Thymus (tissue), 11 donors: Measurements from ENCODE around the gene SCIMP. TPM values are rescaled to one million over a fixed set of nuclear protein-coding genes. Genes with fewer than 3 reads are reported as not detected.
"Not testable (repeated sequence)": the region's sequence is repeated elsewhere in the genome, so short reads cannot be mapped to it uniquely, and the experiment has no call there.

Experiments used
- DNase-seq, 9 donors: peaks; one replicate each; pipeline ENCODE4 v3.0.0-alpha.2; 2013; ENCODE audit warnings: low spot score in 9 of 9, low read depth in 6 of 9, missing footprints in 1 of 9
- H3K27ac ChIP-seq, 2 donors: one replicate each; pipeline ENCODE4 v1.5.1; 2013; ENCODE audit warnings: control low read depth in 1 of 2, low read depth in 1 of 2, low read length in 1 of 2, mild to moderate bottlenecking in 1 of 2, moderate library complexity in 1 of 2
- H3K27me3 ChIP-seq, 2 donors: one replicate each; pipeline ENCODE4 v1.5.1; 2013; ENCODE audit warnings: low read length in 1 of 2; ENCODE audit not compliant: control insufficient read depth in 2 of 2, insufficient read depth in 1 of 2
- H3K36me3 ChIP-seq, 2 donors: one replicate each; pipeline ENCODE4 v1.5.1; 2013; ENCODE audit warnings: low read length in 1 of 2, mild to moderate bottlenecking in 1 of 2, moderate library complexity in 1 of 2; ENCODE audit not compliant: control insufficient read depth in 2 of 2, insufficient read depth in 2 of 2
- H3K4me1 ChIP-seq, 2 donors: one replicate each; pipeline ENCODE4 v1.5.1; 2013; ENCODE audit warnings: low read length in 2 of 2; ENCODE audit not compliant: control insufficient read depth in 2 of 2, insufficient read depth in 2 of 2
- H3K4me3 ChIP-seq, 2 donors: one replicate each; pipeline ENCODE4 v1.5.1; 2013; ENCODE audit warnings: low read length in 2 of 2, control low read depth in 1 of 2, mild to moderate bottlenecking in 1 of 2
- H3K9me3 ChIP-seq, 2 donors: one replicate each; pipeline ENCODE4 v1.5.1; 2013; ENCODE audit warnings: low read length in 1 of 2, mild to moderate bottlenecking in 1 of 2; ENCODE audit not compliant: control insufficient read depth in 2 of 2, insufficient read depth in 1 of 2
- WGBS: extraction: QIAGEN DNeasy Blood & Tissue Kit; methylation state at CpG from one replicate; pipeline ENCODE4 v1.1.7; 2013; 5-methylcytosine and 5-hydroxymethylcytosine counted together
- polyA plus RNA-seq: library from polyadenylated mRNA; stranded (reverse); fragments of 200-250 nt; gene quantifications from one replicate; pipeline ENCODE4 v1.2.3, GENCODE V29; 2013
- total RNA-seq: library from RNA; stranded (reverse); fragments of 120-200 nt; gene quantifications from one replicate; pipeline ENCODE4 v1.2.4, GENCODE V29; 2013
- donor health status: healthy.

Gene SCIMP
- total and polyA plus RNA-seq, 2 donors: 0.80 to 5.1 TPM

DNA sequence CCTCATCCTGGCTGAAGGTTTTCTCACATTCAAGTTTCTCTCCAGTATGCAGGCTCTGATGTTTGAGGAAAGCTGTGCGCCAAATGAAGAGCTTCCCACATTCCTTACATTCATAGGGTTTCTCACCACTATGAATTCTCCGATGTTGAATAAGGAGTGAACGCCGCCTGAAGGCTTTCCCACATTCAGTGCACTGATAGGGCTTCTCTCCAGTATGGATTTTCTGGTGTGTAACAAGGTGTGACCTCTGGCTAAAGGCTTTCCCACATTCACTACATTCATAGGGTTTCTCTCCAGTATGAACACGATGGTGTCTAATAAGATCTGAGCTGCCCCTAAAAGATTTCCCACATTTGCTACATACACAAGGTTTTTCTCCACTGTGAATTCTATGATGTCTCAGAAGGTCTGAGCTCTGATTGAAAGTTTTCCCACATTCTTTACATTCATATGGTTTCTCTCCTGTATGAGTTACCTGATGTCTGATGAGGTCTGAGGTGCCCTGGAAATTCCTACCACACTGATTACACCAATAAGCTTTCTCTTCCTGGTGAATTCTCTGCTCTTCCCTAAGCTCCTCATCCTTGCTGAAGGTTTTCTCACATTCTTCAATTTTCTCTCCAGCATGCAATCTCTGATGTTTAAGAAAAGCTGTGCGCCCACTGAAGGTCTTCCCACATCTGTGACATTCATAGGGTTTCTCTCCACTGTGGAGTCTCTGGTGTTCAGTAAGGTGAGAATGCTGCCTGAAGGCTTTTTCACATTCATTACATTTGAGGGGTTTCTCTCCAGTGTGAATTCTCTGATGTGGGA, 51.9 kb downstream of the SCIMP start:
- Histone ChIP-seq H3K4me3 (no peak overlapping the region), H3K4me1 (no peaks in the 10 kb centered on the region), H3K27me3 (no peaks in the 10 kb centered on the region), H3K9me3 (peaks cover 24 to 64% of the 10 kb centered on the region in 2 donors), H3K36me3 (peaks cover 11 to 12% of the 10 kb centered on the region in 2 donors), H3K27ac (no peak overlapping the region)
- WGBS: over 99% methylated on average over 6 of the region's 6 CpGs
- no peak for DNase-seq

DNA sequence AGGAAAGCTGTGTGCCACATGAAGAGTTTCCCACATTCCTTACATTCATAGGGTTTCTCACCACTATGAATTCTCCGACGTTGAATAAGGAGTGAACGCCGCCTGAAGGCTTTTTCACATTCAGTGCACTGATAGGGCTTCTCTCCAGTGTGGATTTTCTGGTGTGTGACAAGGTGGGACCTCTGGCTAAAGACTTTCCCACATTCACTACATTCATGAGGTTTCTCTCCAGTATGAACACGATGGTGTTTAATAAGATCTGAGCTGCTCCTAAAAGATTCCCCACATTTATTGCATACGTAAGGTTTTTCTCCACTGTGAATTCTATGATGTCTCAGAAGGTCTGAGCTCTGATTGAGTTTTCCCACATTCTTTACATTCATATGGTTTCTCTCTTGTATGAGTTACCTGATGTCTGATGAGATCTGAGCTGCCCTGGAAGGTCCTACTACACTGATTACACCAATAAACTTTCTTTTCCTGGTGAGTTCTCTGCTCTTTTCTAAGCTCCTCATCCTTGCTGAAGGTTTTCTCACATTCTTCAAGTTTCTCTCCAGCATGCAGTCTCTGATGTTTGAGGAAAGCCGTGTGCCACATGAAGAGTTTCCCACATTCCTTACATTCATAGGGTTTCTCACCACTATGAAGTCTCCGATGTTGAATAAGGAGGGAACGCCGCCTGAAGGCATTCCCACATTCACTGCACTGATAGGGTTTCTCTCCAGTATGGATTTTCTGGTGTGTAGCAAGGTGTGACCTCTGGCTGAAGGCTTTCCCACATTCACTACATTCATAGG, 53.0 kb downstream of the SCIMP start:
- Histone ChIP-seq H3K36me3 (peaks cover 7 to 10% of the 10 kb centered on the region in 2 donors), H3K4me3 (no peak overlapping the region), H3K27me3 (no peaks in the 10 kb centered on the region), H3K4me1 (no peaks in the 10 kb centered on the region), H3K27ac (no peak overlapping the region), H3K9me3 (peaks cover 24 to 70% of the 10 kb centered on the region in 2 donors)
- WGBS: 96% methylated on average over 10 of the region's 10 CpGs
- no peak for DNase-seq

DNA sequence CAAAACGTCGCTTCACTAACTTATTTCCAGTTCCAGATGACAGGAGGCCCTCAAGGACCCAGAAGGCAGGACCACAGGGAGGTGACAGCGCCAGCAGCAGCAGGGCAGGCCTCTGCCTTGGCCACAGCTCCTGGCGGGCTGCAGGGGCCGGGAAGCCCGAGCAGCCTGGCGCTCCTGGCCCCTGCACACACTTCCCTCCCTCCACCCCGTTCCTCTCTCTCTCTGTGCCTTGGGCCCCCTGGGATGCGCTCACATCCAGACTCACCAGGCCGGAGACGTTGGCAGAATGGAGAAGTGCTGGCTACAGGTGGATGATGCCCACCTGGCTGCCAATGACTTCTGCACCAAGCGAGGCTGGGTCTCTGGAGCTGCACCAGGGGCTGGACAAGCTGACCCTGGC, 55.7 kb downstream of the SCIMP start:
- peaks cover 17 to 60% of the 10 kb centered on the region in 2 donors for H3K9me3 ChIP-seq
- H3K36me3 ChIP-seq: peaks cover 10 to 12% of the 10 kb centered on the region in 2 donors
- 94% methylated on average over 12 of the region's 12 CpGs for WGBS
- H3K27ac ChIP-seq: no peak overlapping the region
- H3K4me1 ChIP-seq: no peaks in the 10 kb centered on the region
- no peak overlapping the region for H3K4me3 ChIP-seq
- no peak for DNase-seq
- no peaks in the 10 kb centered on the region for H3K27me3 ChIP-seq

DNA sequence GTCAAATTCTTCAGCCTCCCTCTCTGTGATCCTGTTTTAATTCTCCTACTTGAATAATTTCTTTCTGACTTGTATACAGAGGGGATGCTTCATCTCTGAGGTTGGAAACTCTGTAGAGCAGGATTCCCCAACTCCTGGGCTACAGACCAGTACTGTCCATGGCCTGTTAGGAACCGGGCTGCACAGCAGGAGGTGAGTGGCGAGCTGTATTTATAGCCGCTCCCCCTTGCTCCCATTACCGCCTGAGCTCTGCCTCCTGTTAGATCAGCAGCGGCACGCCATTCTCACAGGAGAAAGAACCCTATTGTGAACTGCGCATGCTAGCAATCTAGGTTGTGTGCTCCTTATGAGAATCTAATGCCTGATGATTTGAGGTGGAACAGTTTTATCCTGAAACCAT, 59.6 kb downstream of the SCIMP start:
- H3K9me3 ChIP-seq: peaks cover 1 to 27% of the 10 kb centered on the region in 2 donors
- WGBS: 92% methylated on average over 7 of the region's 7 CpGs
- not testable (repeated sequence) for H3K27ac ChIP-seq, H3K36me3 ChIP-seq, DNase-seq, H3K27me3 ChIP-seq, H3K4me1 ChIP-seq, H3K4me3 ChIP-seq

DNA sequence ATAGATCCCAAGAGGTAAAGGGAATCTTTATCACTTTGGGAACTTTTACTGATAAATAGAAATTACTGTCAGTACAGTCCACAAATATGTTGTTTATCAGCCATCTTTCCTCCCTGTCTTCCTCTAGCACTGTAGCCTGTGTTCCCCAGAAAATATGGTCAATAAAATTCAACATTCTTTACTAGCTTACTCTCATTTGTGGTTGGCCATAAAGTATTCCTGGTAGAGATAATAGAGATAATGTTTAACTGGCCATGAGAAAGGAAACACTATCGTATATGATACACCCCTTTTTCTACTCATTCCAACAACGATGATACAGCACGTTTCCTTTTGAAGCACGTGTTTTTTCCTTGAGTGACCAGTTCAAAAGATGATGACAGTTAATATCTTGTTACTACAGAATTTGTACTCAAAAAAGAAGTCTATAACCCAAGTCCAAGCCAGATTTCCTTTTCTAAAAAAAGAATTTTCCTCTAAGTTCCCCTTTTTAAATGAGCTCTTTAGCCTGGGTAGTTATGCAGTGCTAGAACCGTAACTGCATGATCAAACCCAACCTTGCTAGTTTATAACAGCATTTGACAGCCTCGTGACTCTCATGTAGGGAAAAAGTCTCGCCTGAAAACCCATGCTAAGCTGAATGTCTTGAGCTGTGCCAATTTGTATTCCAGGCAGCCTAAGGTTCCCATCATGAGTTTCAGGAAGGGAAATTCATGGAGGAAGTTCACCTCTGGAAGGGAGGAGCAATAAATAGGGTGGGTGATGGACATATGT, 68.7 kb downstream of the SCIMP start:
- not testable (repeated sequence) for H3K4me1 ChIP-seq, DNase-seq, H3K27me3 ChIP-seq, H3K36me3 ChIP-seq, H3K9me3 ChIP-seq, H3K27ac ChIP-seq, H3K4me3 ChIP-seq
- 12% methylated on average over 6 of the region's 7 CpGs for WGBS

DNA sequence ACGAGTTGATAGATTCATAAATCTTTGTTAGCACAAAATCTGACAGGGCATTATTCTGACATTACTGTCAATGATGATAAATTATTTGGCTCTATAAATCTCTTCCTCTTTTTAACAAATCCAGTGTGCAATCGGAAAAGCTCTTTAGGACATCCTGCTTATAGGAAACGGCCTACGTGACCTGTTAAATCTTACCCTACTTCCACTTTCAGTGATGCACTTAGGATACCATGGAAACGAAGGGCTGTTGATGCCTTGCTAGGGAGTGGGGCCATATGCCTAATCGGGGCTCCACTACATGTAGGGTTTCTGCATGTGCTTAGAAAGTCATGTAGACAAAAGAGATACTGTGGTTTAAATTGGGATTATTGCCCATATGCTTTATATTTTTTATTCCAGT, 70.2 kb downstream of the SCIMP start:
- Histone ChIP-seq H3K27me3 (no peaks in the 10 kb centered on the region), H3K9me3 (no peaks in the 10 kb centered on the region), H3K36me3 (no peaks in the 10 kb centered on the region), H3K4me1 (no peaks in the 10 kb centered on the region), H3K4me3 (no peak overlapping the region), H3K27ac (no peak overlapping the region)
- DNase-seq: no peak
- 86% methylated on average over 6 of the region's 6 CpGs for WGBS

DNA sequence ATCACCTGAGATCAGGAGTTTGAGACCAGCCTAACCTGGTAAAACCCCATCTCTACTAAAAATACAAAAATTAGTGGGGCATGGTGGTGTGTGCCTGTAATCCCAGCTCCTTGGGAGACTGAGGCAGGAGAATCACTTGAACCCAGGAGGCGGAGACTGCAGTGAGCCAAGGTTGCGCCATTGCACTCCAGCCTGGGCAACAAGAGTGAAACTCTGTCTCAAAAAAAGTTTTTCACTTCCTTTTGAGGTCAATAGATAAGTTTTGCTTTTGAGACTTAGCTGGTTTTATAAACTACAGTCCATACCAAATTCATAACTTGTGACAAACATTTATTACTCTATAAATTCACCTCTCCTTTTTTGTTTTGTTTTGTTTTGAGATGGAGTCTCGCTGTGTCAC, 72.9 kb downstream of the SCIMP start:
- H3K9me3 ChIP-seq, H3K27me3 ChIP-seq, DNase-seq, H3K36me3 ChIP-seq, H3K27ac ChIP-seq, H3K4me3 ChIP-seq, H3K4me1 ChIP-seq: not testable (repeated sequence)
- WGBS: 93% methylated on average over 3 of the region's 3 CpGs

DNA sequence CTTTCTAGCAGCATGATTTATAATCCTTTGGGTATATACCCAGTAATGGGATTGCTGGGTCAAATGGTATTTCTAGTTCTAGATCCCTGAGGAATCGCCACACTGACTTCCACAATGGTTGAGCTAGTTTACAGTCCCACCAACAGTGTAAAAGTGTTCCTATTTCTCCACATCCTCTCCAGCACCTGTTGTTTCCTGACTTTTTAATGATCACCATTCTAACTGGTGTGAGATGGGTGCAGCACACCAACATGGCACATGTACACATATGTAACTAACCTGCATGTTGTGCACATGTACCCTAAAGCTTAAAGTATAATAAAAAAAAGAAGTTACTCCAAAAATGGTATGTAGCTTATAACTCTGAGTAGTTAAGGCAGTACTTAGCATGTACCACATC, 74.0 kb downstream of the SCIMP start:
- WGBS: 94% methylated on average over 1 of the region's 1 CpG
- not testable (repeated sequence) for H3K4me1 ChIP-seq, H3K4me3 ChIP-seq, H3K27me3 ChIP-seq, H3K27ac ChIP-seq, DNase-seq, H3K36me3 ChIP-seq, H3K9me3 ChIP-seq
